Lung (tissue), 12 donors: ENCODE measurements around the gene RAB11FIP2. TPM values are rescaled to one million over a fixed set of nuclear protein-coding genes. Genes with fewer than 3 reads are reported as not detected.

ENCODE experiments used
- ATAC-seq: fragments of 200-7000 bp; cut with Tn5 transposase; one replicate; pipeline ENCODE4 v1.9.1; 2020; ENCODE audit warnings: moderate number of reproducible peaks; ENCODE audit not compliant: insufficient read depth, low FRiP score
- DNase-seq, 3 donors: peaks; one replicate each; pipeline ENCODE4 v3.0.0-alpha.2; 2013 to 2017
- H3K27ac ChIP-seq, 2 donors: one replicate each; pipeline ENCODE4 v1.5.1; 2013; ENCODE audit warnings: mild to moderate bottlenecking in 2 of 2, moderate library complexity in 2 of 2, control low read depth in 1 of 2, inconsistent platforms in 1 of 2, low read depth in 1 of 2, low read length in 1 of 2
- H3K27me3 ChIP-seq, 3 donors: one replicate each; pipeline ENCODE4 v1.5.1; 2013; ENCODE audit warnings: low read length in 2 of 3; ENCODE audit not compliant: control insufficient read depth in 3 of 3, insufficient read depth in 3 of 3
- H3K36me3 ChIP-seq, 4 donors: one replicate each; pipeline ENCODE4 v1.5.1; 2013; ENCODE audit warnings: low read length in 4 of 4, mild to moderate bottlenecking in 1 of 4, moderate library complexity in 1 of 4; ENCODE audit not compliant: control insufficient read depth in 4 of 4, insufficient read depth in 4 of 4
- H3K4me1 ChIP-seq, 5 donors: one replicate each; pipeline ENCODE4 v1.5.1; 2013; ENCODE audit warnings: low read length in 5 of 5, mild to moderate bottlenecking in 2 of 5, moderate library complexity in 1 of 5; ENCODE audit not compliant: control insufficient read depth in 5 of 5, insufficient read depth in 5 of 5
- H3K4me3 ChIP-seq: one replicate; pipeline ENCODE4 v1.5.1; 2013; ENCODE audit warnings: mild to moderate bottlenecking, control low read depth, moderate library complexity
- H3K9ac ChIP-seq, 2 donors: one replicate each; pipeline ENCODE4 v1.5.1; 2013; ENCODE audit warnings: low read length in 2 of 2, control low read depth in 1 of 2; ENCODE audit not compliant: insufficient read depth in 1 of 2
- H3K9me3 ChIP-seq, 4 donors: one replicate each; pipeline ENCODE4 v1.5.1; 2013; ENCODE audit warnings: low read length in 3 of 4, mild to moderate bottlenecking in 1 of 4, moderate library complexity in 1 of 4; ENCODE audit not compliant: control insufficient read depth in 4 of 4, insufficient read depth in 3 of 4
- WGBS, 2 donors: extraction: QIAGEN DNeasy Blood & Tissue Kit; methylation state at CpG; one replicate each; pipeline ENCODE4 v1.1.7; 2013; 5-methylcytosine and 5-hydroxymethylcytosine counted together
- polyA plus RNA-seq, 2 donors: library from polyadenylated mRNA; stranded (reverse); fragments of 200-250 nt; gene quantifications; one replicate each; pipeline ENCODE4 v1.2.1, GENCODE V29; 2013
- total RNA-seq, 2 donors: library from RNA; depleted of rRNA in 1 of 2; stranded (reverse); fragments of >200 nt in 1 of 2; gene quantifications; one replicate each; pipeline ENCODE4 v1.2.1, GENCODE V29; 2014 to 2021
- TF ChIP-seq, protein P1 (sequence below): IDR thresholded peaks from 2 replicates; pipeline ENCODE4 v1.5.1; 2012; ENCODE audit warnings: mild to moderate bottlenecking; ENCODE audit errors: control extremely low read depth, extremely low read depth
- donor health status: control.
- donor health status: control.
- donor health status: Bipolar disorder and iron deficiency.
- donor health status: healthy.
- donor health status: DM: yes; HTN: yes; CAD: no.

Gene RAB11FIP2
- total and polyA plus RNA-seq, 4 donors = 4.2 to 52.4 (median 12.8) TPM

DNA sequence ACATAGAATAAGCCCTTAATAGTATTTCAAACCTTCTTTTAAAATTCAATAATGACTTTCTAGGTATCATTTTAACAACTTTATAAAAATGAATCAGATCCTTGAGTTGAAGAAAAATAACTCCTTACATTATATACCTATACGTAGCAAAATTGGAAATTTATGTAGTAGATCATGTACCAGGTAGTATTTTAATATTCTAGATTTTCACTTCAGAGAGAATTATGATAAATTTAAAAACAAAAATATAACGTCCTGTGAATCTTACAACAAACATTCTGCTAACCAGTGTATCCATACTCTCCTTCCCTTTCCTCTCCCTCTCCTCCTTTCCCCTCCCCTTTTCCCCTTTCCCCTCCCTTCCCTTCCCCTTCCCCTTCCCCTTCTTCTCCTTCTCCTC, 6.1 kb upstream of the RAB11FIP2 start:
- Histone ChIP-seq H3K4me3 (no peak overlapping the region), H3K27me3 (no peaks in the 10 kb centered on the region), H3K9me3 (no peaks in the 10 kb centered on the region), H3K27ac (no peak overlapping the region), H3K4me1 (no peaks in the 10 kb centered on the region), H3K36me3 (no peaks in the 10 kb centered on the region), H3K9ac (no peak overlapping the region)
- ATAC-seq (no peak), DNase-seq (no peak)
- TF ChIP-seq, protein P1, sequence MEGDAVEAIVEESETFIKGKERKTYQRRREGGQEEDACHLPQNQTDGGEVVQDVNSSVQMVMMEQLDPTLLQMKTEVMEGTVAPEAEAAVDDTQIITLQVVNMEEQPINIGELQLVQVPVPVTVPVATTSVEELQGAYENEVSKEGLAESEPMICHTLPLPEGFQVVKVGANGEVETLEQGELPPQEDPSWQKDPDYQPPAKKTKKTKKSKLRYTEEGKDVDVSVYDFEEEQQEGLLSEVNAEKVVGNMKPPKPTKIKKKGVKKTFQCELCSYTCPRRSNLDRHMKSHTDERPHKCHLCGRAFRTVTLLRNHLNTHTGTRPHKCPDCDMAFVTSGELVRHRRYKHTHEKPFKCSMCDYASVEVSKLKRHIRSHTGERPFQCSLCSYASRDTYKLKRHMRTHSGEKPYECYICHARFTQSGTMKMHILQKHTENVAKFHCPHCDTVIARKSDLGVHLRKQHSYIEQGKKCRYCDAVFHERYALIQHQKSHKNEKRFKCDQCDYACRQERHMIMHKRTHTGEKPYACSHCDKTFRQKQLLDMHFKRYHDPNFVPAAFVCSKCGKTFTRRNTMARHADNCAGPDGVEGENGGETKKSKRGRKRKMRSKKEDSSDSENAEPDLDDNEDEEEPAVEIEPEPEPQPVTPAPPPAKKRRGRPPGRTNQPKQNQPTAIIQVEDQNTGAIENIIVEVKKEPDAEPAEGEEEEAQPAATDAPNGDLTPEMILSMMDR = no peak
- WGBS, 2 donors = 74 to 96% methylated on average over 2 of the region's 2 CpGs

DNA sequence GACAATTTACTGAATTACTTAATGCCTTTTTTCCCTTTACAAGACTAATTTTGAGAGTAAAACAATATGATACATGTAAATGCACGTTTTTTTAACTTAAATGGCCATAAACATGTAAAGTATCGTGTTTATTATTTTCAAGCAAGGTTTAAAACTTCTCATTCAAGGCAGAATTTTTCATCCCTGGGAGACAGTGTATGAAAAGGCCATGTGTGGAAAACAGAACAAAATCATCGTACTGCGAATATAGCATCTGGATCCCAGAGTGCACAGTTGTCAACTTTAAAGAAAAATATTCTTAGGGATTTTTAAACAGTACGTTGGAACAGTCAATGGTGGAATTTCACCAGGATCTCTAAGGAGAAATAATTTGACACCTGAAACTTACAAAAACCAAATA, 1.1 kb upstream of the RAB11FIP2 start:
- no peaks in the 10 kb centered on the region for H3K27me3 ChIP-seq
- H3K27ac ChIP-seq = no peak overlapping the region
- peaks cover 0 to 21% (median 2%) of the 10 kb centered on the region in 5 donors for H3K4me1 ChIP-seq
- H3K4me3 ChIP-seq = no peak overlapping the region
- H3K9ac ChIP-seq = no peak overlapping the region
- no peaks in the 10 kb centered on the region for H3K9me3 ChIP-seq
- DNase-seq (no peak), ATAC-seq (no peak)
- 82 to 89% methylated on average over 5 of the region's 5 CpGs for WGBS, 2 donors
- H3K36me3 ChIP-seq = no peaks in the 10 kb centered on the region
- TF ChIP-seq, protein P1 = no peak

GRCh38 chr10:118047157-118047719, 497 bp upstream of the RAB11FIP2 start:
- peak; percentile 4 for ATAC-seq
- 57 to 59% methylated on average over 22 of the region's 22 CpGs for WGBS, 2 donors
- Histone ChIP-seq H3K36me3 (no peaks in the 10 kb centered on the region), H3K9ac (peak overlapping the region; percentile 14 to 65), H3K4me3 (peak overlapping the region; percentile 60), H3K27ac (peak overlapping the region; percentile 84 to 93), H3K4me1 (peaks cover 0 to 26% (median 3%) of the 10 kb centered on the region in 5 donors), H3K27me3 (no peaks in the 10 kb centered on the region), H3K9me3 (no peaks in the 10 kb centered on the region)
- DNase-seq = no peak
- TF ChIP-seq, protein P1 = no peak
